SK-MEL-5 (cell line): Measurements from ENCODE around the gene PRSS50. TPM values are rescaled to one million over a fixed set of nuclear protein-coding genes. Genes with fewer than 3 reads are reported as not detected.
A peak's percentile ranks its signal among the peaks of the same experiment; 100 is the strongest.

Source experiments
- DNase-seq: peaks from one replicate; pipeline ENCODE4 v3.0.0-alpha.2; 2016; ENCODE audit warnings: low read depth, low spot score
- in situ Hi-C: cut with HindIII; loops from 2 replicates; pipeline ENCODE4 v1.10.0; 2016; ENCODE audit warnings: low sequenced_read_pairs, high pct_unique_total_duplicates, low pct_unique_long_range_greater_than_20kb
- small RNA-seq, 2 experiments: library from RNA; depleted of rRNA; stranded (forward); fragments of <200 nt; gene quantifications; one replicate each; pipeline ENCODE3, GENCODE V24; 2014
- total RNA-seq: library from RNA; depleted of rRNA; stranded (reverse); fragments of >200 nt; shearing (Covaris generic); gene quantifications from 2 replicates; pipeline ENCODE4 v1.2.3, GENCODE V29; 2014; rRNA removed

Gene PRSS50
- total RNA-seq, 1 experiment from 2014 or later, result not detected

DNA sequence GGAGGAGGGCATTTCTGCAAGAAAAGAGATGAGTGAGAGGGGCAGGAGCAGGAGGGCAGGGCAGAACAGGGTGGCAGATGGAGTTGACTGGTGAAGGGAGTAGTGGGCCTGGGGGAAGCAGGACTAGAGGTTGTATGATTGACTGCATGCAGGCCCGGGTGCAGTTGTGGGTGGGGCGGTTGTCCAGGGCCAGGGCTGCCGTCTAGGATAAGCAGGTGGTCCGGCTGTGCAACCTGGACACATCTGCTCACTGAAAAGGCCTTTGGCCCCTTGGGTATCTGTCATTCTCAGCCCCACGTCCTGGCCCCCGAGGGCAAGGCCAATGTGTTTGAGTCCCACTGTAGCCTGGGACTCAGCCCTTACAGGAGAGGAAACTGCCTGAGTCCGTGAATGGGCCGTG is 49.6 kb downstream of the PRSS50 start:
- DNase-seq, result no peak
- in situ Hi-C loops, result no loop called here

GRCh38 chr3:46667657-46668056 is 50.0 kb downstream of the PRSS50 start:
- in situ Hi-C loops, result no loop called here
- DNase-seq, result no peak

DNA sequence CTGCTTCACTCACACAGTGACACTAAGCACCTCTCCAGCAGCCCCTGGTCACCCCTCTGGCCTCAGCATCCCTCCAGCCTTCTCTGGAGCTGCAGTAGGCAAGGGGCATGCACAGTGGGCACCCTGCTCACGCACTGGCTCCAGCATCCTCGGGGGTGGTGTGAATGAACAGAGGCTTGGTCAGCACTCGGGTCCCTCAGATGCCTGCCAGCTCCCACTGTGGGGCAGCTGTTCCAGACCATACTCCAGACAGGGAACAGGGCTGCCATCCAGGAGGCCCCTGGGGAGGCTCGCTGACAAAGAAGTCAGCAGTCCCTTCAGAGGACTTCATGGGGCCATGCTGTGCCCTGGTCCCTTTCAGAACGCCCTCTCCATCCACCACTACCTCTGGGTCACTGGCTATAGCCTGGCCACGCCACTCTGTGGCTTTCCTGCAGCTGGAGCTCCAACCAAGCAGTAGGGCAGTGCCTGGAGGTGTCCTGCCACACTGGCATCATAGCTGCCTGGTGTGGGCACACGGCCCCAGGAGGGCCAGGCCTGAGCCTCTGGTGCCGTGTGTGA is 50.5 kb downstream of the PRSS50 start:
- in situ Hi-C loops, result no loop called here

DNA sequence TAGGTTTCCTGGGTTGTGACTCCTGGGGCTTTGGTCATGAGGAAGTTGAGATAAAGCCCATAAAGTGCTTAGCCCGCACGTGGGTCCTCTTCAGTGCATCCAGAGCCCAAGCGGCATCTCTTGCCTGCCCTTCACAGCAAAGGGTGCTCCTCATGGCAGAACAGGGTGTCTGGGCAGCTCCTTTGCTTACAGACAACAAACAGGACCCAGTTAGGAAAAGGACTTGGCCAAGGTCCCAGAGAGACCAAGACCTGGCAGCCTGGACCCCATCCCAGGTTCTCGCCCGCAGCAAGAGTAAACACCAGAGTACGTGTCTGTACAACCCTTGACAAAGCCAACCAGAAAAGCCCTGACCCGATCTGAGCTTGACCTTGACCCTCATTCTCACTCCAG is 51.2 kb downstream of the PRSS50 start:
- in situ Hi-C loops, result no loop called here
- no peak for DNase-seq

More for the DNA sequence above, 50.5 kb downstream of the PRSS50 start:
- no peak for DNase-seq

- in situ Hi-C loops, result no loop called here
These were observed 51.8 kb downstream of the PRSS50 start for GRCh38 chr3:46665763-46666452.

DNA sequence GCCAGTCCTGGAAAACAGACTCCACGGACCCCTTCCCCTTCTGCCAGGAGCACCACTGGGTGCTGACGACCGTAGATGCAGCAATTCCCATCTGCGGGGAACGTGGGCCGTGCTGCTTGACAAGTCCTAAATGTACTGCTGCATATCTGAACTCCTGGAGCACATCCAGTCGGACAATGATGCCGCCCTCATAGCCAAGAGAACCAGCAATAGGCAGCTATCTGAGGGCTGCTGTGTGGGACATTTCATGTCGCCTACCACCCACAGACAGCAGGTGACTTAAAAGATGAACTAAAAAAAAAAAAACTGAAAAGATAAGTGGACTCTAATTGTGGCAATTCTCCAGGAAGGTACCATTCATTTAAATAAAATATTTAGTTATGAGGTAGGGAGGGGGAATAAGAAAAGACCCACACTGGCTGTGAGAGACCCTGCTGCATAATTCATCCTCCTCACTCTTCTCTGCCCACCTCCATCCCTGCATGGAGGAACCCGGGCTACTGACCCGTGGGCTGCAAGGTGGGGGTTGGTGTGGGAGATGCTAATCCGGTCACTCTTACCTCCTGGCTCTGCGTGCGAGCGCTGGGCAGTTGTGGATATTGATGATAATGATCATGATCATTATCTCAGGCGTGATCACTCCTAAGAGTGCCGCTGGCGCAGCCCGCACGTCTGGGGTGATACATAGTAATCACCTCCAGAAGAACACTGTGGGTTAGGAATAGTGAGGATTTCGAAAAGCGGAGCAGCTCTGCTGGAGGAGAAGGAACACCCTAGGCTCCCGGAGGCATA is 52.5 kb downstream of the PRSS50 start:
- DNase-seq, result no peak
- in situ Hi-C loops, result no loop called here

More at GRCh38 chr3:46665763-46666452, 51.8 kb downstream of the PRSS50 start:
- DNase-seq, result no peak

GRCh38 chr3:46664188-46664970 is 53.3 kb downstream of the PRSS50 start:
- DNase-seq, result no peak

GRCh38 chr3:46663591-46664135 is 54.0 kb downstream of the PRSS50 start:
- peak; percentile 16 for DNase-seq
- in situ Hi-C loops, result no loop called here

More at GRCh38 chr3:46664188-46664970, 53.3 kb downstream of the PRSS50 start:
- in situ Hi-C loops, result no loop called here

DNA sequence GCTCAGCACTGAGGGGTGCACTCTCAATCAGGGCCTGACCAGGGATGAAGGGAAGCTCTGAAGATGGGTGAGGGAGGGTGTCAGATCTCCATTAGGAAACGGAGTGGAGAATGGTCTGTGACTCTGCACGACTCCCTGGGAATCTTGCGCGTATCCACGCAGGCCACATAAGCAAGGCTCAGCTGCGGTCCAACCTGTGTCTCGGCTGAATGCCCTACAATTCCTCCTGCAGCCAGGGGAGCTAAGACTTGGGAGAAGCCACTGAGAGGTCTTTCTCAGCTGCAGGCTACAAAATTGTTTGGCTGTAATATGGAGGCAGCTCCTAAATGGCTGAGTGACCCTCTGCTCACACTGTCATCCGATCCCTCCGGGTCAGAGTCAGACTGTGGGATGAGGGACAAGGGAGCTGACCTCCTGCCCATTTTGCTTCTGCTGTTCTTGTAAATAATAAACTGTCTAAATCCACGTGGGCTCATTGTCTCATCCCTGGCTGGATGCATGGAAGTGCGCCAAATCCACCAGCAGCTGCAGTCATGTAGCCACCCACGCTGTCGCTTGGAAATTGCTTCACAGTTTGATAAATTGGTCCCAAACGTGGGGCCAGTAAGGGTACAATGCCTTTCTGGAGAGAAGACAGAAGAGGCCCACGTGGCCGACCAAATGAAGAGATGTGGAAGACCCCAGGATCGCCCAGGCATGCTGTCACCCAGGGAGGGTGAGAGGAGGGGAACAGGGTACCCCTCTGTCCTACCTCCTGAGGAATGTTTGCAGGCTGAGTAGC is 54.7 kb downstream of the PRSS50 start:
- in situ Hi-C loops, result no loop called here
- DNase-seq, result no peak

Small RNA genes lying within 50 kb of the gene (small RNA-seq; reads per million reads assigned to genes)
- gene PRSS45, result 0 reads per million in 2 experiments

Other genes starting within 250 kb of the PRSS50 start
- not detected in 2 replicates for gene RTP3, start 219.9 kb downstream of the PRSS50 start, total RNA-seq
- not detected in 2 replicates for gene LRRC2, start 151.6 kb downstream of the PRSS50 start, total RNA-seq
- gene FAM240A, start 105.3 kb downstream of the PRSS50 start, total RNA-seq, result not detected in 2 replicates
- 0.43 and 0.90 TPM in 2 replicates for gene ALS2CL, start 24.2 kb downstream of the PRSS50 start, total RNA-seq
- gene TMIE, start 16.5 kb downstream of the PRSS50 start, total RNA-seq, result 0.11 TPM in 1 of 2 replicates, not detected in the other
- gene MYL3, start 145.6 kb upstream of the PRSS50 start, total RNA-seq, result not detected in 2 replicates
- 0.48 TPM in 1 of 2 replicates, not detected in the other for gene PTH1R, start 159.9 kb upstream of the PRSS50 start, total RNA-seq